GM19455 (cell line): ENCODE data around the gene FRMD6.

ENCODE experiments used
- ATAC-seq: cut with Tn5 transposase; IDR thresholded peaks from one replicate; pipeline ENCODE4 v1.9.1; 2021; ENCODE audit not compliant: unreplicated experiment

The FRMD6 gene

DNA sequence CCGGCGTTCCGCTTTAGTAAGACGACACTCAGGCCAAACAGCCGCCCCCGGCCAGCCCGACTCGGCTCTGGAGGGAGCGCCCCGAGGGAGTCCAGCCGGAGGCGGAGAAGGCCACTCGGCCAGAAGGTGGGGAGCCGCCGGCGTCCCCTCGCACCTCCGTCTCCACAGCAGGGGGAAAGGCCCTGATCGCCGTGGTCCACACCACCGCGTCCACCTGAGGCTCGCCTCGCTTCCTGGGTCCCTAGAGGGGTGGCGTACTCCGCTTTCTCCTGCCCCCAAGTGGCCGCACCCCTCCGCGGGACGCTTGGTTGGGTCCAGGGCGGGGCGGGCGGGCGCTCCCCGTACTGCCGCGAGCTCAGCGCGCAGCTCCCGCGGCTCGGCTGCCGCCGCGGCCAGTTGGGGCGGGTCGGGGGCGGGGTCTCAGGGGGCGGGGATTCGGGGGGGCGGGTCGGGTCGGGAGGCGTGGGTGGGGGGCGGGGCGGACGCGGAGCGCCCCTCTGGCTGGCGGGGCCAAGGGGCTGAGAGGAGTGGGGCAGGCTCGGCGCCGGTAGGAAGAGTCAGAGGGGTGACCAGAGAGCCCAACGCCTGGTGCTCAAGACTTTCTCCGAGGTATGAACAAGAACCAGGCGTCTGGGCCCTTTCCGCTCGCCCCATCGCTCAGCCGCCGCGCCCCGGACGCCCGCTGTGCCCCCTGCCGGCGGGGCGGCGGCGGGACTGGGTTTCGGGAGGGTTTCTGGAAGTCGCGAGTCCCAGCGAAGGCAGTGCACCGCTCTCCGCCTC, at the start of gene FRMD6:
Gene FRMD6 (plus strand): TSS at position 523 of the 780 bp plus-strand sequence. CDS start 37,927 bp downstream, outside the sequence.
- peak; percentile 67 for ATAC-seq

- ATAC-seq, result no peak
These were observed 49.4 kb upstream of the FRMD6 start for GRCh38 chr14:51602310-51602709.

- ATAC-seq, result no peak
These were observed 48.2 kb upstream of the FRMD6 start for GRCh38 chr14:51603495-51603894.

- no peak for ATAC-seq
These were observed 47.6 kb upstream of the FRMD6 start for GRCh38 chr14:51604073-51604472.

GRCh38 chr14:51605575-51605974, 46.1 kb upstream of the FRMD6 start:
- no peak for ATAC-seq

DNA sequence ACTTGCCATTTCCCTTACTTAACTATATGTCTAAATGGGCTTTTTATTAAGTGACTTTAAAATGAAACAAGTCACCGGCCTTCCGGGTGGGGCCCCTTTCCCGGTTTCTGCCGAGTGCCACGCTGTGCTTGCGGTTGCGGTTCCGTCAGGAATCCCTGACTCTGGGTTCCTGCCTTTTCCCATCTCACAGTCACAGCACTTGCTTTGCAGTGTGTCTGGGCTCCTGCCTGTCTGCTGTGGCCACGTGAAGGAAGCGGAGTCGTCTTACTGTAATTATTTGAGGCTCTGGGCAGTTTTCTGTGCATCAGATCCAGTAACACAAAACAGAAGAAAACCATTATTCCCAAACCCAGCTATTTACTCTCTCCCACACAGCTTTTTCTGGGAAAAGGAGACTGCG, 44.0 kb upstream of the FRMD6 start:
- no peak for ATAC-seq

- no peak for ATAC-seq
These were observed 42.3 kb upstream of the FRMD6 start for GRCh38 chr14:51609251-51609954.

DNA sequence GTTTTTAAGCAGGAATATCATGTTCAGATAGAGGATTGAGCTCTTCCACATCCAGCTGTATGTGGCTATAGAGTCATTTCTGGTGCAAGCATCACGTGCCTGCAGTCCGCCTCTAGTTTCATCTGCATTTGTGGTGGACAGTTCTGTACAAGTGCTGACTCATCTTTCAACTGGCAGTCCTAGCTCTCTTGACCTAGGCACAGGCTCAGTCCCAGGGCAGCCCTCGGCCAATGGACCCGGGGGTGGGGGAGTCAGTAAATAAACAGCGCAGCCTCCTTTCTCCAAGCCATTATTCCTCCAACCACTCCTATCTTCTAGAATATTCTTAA, 41.8 kb upstream of the FRMD6 start:
- peak; percentile 80 for ATAC-seq

- no peak for ATAC-seq
These were observed 40.9 kb upstream of the FRMD6 start for GRCh38 chr14:51610771-51611170.

DNA sequence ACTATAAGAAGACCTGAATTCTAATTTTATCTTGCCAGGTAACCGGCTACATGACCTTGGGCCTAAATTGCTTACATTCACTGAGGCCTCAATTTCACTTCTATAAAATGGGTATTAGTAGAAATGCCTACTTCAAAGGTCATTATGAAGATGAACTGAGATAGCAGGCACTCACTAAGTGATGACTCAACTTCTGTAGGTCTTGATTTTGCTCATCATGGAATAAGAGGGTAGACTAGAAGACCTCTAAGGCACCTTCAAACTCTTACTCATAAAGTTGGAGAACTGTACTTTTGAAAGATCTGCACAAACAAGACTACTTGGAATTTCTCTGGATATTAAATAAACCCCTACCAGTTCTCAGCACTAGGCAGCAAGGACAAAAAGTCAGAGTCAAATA, 39.3 kb upstream of the FRMD6 start:
- no peak for ATAC-seq

- ATAC-seq, result no peak
These were observed 38.3 kb upstream of the FRMD6 start for GRCh38 chr14:51613416-51613815.

DNA sequence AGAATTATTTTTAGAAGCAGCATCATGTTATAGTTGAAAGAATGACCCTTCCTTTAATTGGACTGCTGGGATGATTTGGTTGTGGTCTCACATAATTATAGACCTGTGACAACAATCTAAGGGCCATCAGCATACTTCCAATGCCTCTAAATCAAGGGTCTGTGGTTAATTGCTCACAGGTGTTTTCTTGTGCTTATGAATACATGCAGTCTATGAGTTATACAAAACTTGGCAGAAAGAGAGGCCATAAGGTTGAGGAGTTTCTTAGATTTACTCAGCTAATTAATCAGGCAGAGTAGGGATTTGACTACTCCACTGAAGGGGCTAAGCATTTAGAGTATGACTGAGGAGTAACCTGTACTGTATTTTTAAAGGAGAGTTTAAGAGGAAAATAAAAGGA, 37.0 kb upstream of the FRMD6 start:
- ATAC-seq, result no peak

DNA sequence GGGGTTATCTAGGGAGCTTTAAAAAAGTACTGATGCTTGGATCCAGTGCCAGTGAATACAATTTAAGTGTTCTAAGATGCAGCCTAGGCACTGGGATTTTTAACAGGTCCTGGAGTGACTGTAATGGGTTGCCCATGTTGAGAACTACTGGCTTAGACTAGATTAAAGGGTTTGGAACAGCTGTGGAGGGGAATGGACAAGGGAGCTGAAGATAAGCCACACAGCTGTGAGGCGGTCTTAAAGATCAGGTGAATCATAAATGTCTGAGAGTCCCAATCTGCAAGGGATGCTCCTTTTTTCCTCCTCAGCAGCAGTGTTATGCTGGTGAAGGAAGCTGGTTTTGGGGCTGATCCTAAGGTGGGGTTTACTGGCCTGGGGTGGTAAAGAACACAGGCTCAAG, 35.5 kb upstream of the FRMD6 start:
- ATAC-seq, result no peak

- no peak for ATAC-seq
These were observed 34.8 kb upstream of the FRMD6 start for GRCh38 chr14:51616724-51617409.

DNA sequence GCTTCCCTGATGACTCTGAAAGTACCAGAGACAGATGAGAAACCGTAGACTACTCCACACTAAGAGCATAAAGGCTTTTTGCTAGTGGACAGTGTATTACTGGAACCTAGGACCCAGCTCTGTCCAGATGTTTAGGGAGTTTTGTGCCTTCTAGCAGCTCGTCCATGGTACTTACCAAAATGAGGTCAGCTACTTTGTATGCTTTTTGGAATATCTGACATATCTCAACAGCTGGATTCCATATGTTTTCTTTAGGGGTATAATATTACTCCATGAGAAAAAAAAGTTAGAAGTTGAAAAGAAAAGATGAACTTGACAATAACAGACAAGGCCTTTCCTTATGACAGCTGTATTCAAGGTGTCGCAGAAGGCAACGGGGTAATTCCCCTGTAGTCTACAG, 32.1 kb upstream of the FRMD6 start:
- ATAC-seq, result no peak

GRCh38 chr14:51620056-51620455, 31.7 kb upstream of the FRMD6 start:
- ATAC-seq, result no peak

DNA sequence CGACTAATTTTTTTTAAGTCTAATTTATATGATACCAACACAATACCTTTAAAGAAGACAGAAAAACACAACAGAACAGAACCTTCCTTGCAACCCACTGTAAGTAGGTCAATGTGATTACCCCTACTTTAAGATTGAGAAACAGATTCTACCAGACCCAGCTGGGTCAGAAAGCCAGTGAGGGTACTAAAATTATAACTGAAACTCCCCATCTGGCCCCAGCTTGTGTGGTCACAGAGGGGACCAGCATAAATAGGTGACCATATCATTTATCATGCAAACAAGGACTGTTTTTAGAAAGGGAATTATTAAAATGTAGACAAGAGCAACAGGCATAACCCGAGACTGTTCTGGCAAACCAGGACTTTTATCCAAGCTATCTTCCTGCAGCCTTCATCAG, 30.1 kb upstream of the FRMD6 start:
- peak; percentile 52 for ATAC-seq

DNA sequence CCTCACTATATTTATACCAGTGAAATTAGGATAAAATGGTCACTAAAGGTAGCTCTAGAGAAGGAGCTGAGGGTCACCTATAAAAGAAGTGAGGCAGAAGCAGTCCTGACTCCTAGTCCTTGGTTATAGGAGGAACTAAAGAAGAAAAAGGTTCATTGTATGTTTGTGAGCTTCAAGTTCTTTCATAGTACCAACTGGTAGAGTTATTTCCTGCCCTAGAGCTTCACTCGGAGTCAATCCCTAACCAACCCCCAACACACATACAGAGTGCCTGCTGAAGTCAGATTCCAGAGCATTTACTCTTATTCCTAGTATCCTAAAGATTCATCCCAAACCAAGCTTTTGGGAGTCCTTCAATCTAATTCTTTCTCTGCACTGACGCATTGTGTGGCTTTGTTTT, 29.3 kb upstream of the FRMD6 start:
- no peak for ATAC-seq

DNA sequence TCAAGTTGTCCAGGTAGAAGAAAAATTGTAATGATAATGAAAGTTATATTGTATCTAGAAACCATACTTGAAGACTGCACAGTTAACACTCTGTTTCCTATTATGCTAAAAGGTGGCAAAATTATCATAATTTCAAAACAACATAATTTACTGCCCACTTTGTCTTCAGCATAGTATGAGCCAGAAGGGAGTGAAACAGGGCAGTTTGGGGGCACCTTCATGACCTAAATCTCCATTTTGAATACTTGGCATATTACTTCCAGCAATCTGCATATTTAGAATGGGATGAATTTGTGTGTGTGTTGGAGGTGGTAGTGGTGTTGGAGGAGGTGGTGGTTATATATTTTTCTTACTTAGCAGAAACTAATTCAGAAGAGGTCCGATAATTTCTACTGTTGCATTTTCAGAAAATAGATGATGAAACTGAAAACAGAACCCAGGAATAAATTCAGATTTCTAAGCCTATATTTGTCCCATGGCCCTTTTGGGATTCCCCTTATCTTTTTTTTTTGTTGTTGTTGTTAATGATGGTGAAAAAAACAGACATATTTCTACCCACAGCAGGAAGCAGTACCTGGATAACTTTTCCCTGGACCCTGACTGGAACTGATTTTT, 26.6 kb upstream of the FRMD6 start:
- ATAC-seq, result no peak

- ATAC-seq, result no peak
These were observed 25.5 kb upstream of the FRMD6 start for GRCh38 chr14:51626185-51626584.

DNA sequence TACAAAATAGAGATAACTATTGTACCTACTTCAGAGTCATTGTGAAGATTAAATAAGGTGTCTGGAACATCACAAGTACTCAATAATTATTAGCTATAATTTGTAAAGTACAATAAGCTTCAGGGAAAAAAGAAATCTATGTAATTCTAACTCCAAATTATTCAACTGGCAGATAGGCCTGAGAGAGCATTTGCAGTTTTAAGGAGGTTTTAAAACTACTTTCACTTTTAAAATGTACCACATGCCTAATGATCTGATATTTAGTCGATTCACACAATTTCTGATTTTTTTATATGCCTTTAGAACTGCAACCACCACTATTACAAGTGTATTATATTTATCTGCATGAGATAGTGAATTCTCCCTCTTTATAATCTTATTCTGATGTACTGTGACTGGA, 24.9 kb upstream of the FRMD6 start:
- no peak for ATAC-seq

- ATAC-seq, result no peak
These were observed 24.4 kb upstream of the FRMD6 start for GRCh38 chr14:51627313-51627712.
